GM20431 (cell line): ENCODE measurements around the gene LILRA2.
"Not testable (repeated sequence)": the region's sequence is repeated elsewhere in the genome, so short reads cannot be mapped to it uniquely, and the experiment has no call there.

ENCODE experiments used
- in situ Hi-C: fragments of 300-500 bp; cut with MseI, MboI; formaldehyde crosslinking; loops from one replicate; pipeline ENCODE4 v1.15.0; 2020; ENCODE audit warnings: low sequenced_read_pairs; ENCODE audit not compliant: unreplicated experiment

The LILRA2 gene

GRCh38 chr19:54570316-54570715, 3.3 kb upstream of the LILRA2 start:
- in situ Hi-C loops, result no loop called here

GRCh38 chr19:54571715-54572615, 1.6 kb upstream of the LILRA2 start:
- in situ Hi-C loops, result not testable (repeated sequence)

GRCh38 chr19:54572696-54573311, 786 bp upstream of the LILRA2 start:
- in situ Hi-C loops, result no loop called here

GRCh38 chr19:54574051-54574450, 461 bp downstream of the LILRA2 start:
- in situ Hi-C loops, result no loop called here

GRCh38 chr19:54574527-54575056, 1.0 kb downstream of the LILRA2 start:
- in situ Hi-C loops, result no loop called here

- in situ Hi-C loops, result not testable (repeated sequence)
Measured at GRCh38 chr19:54575205-54575604, 1.6 kb downstream of the LILRA2 start.

- in situ Hi-C loops, result no loop called here
Measured at GRCh38 chr19:54576411-54576976, 2.9 kb downstream of the LILRA2 start.

GRCh38 chr19:54577334-54577733, 3.7 kb downstream of the LILRA2 start:
- in situ Hi-C loops, result no loop called here

GRCh38 chr19:54578268-54578667, 4.7 kb downstream of the LILRA2 start:
- in situ Hi-C loops, result not testable (repeated sequence)

GRCh38 chr19:54586397-54586796, 12.8 kb downstream of the LILRA2 start:
- in situ Hi-C loops, result no loop called here

GRCh38 chr19:54587026-54587425, 13.4 kb downstream of the LILRA2 start:
- in situ Hi-C loops, result no loop called here

GRCh38 chr19:54593445-54593844, 19.9 kb downstream of the LILRA2 start, which contains the start of gene LILRA1:
Gene LILRA1 (plus strand): TSS chr19:54593632. CDS start chr19:54594245, 613 bp downstream.
- in situ Hi-C loops, result not testable (repeated sequence)

- in situ Hi-C loops, result not testable (repeated sequence)
Measured at GRCh38 chr19:54593931-54594626, 20.5 kb downstream of the LILRA2 start.

- in situ Hi-C loops, result no loop called here
Measured at GRCh38 chr19:54594737-54595136, 21.1 kb downstream of the LILRA2 start.

- in situ Hi-C loops, result not testable (repeated sequence)
Measured at GRCh38 chr19:54595680-54596436, 22.3 kb downstream of the LILRA2 start.

- in situ Hi-C loops, result no loop called here
Measured at GRCh38 chr19:54600212-54600611, 26.6 kb downstream of the LILRA2 start.

- in situ Hi-C loops, result no loop called here
Measured at GRCh38 chr19:54606230-54606629, 32.6 kb downstream of the LILRA2 start.

- in situ Hi-C loops, result no loop called here
Measured at GRCh38 chr19:54606891-54607784, 33.5 kb downstream of the LILRA2 start.

GRCh38 chr19:54607785-54608150, 34.2 kb downstream of the LILRA2 start:
- in situ Hi-C loops, result no loop called here
